Measurements from ENCODE around the gene MAGI2.

DNA sequence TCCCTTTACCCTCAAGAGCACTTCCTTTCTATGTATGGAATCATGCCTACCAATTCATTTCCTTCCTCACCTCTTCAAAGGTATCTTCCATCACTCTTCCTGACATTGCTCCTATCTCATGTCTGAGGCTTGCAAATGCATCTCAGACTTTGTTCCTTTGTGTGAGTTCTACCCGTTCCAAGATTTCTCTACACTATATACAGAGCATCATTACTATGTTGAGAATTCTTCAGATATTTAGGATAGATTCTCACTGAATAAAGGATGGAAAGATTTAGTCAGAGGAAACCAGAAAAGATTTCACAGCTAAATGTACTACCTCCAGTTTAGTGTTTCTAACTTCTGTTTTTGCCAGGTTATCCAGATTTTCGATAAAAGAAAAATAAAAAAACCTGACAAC, 1192.2 kb downstream of the MAGI2 start:
- TF ChIP-seq POLR2A (IDR thresholded peaks at IDR 0.05; ENCODE audit: low read depth, low read length) (no peak), POLR2AphosphoS5 (IDR thresholded peaks at IDR 0.05; ENCODE audit: low read depth, low read length) (no peak)

Measured in GM12891 (cell line).